Measurements from ENCODE around the gene RAD51B.

GRCh38 chr14:67863223-67863622 lies 43.6 kb downstream of the RAD51B start:
- TF ChIP-seq CTCF (IDR thresholded peaks at IDR 0.05) (no peak), POLR2A (IDR thresholded peaks at IDR 0.05) (no peak)
